GM12878 (cell line): ENCODE data around the gene GALNT17. TPM values are rescaled to one million over a fixed set of nuclear protein-coding genes. Genes with fewer than 3 reads are reported as not detected.

ENCODE experiments used
- CTCF ChIP-seq, 3 experiments: IDR thresholded peaks in 2 of 3; conservative IDR thresholded peaks in 1 of 3; 2 replicates each; pipeline ENCODE4 v1.5.1; 2011; ENCODE audit warnings: low read depth in 3 of 3, low read length in 3 of 3, mild to moderate bottlenecking in 3 of 3, control low read depth in 2 of 3, moderate library complexity in 2 of 3, inconsistent platforms in 1 of 3, mixed read lengths in 1 of 3; ENCODE audit not compliant: control insufficient read depth in 2 of 3, insufficient read depth in 1 of 3; ENCODE audit errors: extremely low read depth in 1 of 3
- ESRRA ChIP-seq: IDR thresholded peaks from 2 replicates; pipeline ENCODE4 v1.6.1; 2012; ENCODE audit warnings: mild to moderate bottlenecking, low read length, improper control_type of control experiment
- HDGF ChIP-seq: fragments of 450-650 bp; IDR thresholded peaks from 2 replicates; pipeline ENCODE4 v1.6.1; 2016; ENCODE audit warnings: antibody characterized with exemption
- NR2F1 ChIP-seq: fragments of 450-650 bp; conservative IDR thresholded peaks from 2 replicates; pipeline ENCODE4 v1.6.1; 2017; ENCODE audit warnings: mild to moderate bottlenecking
- RAD51 ChIP-seq: fragments of 450-650 bp; IDR thresholded peaks from 2 replicates; pipeline ENCODE4 v1.6.1; 2016; ENCODE audit warnings: moderate library complexity, mild to moderate bottlenecking, inconsistent platforms
- RB1 ChIP-seq: fragments of 450-650 bp; formaldehyde crosslinking; IDR thresholded peaks from 2 replicates; pipeline ENCODE4 v1.6.1; 2017; ENCODE audit warnings: mild to moderate bottlenecking, borderline replicate concordance
- SKIL ChIP-seq: fragments of 450-650 bp; IDR thresholded peaks from 2 replicates; pipeline ENCODE4 v1.6.1; 2017; ENCODE audit warnings: mild to moderate bottlenecking, low read depth, inconsistent platforms; ENCODE audit not compliant: poor library complexity, severe bottlenecking
- ZNF274 ChIP-seq: IDR thresholded peaks from one replicate; pipeline ENCODE4 v1.8.0; 2011; ENCODE audit not compliant: insufficient read length, insufficient read depth
- polyA plus RNA-seq, 11 experiments: library from polyadenylated mRNA; depleted of rRNA in 4 of 11; unstranded in 6 of 11; stranded (reverse) in 5 of 11; fragments of >200 nt; fragmentation: Nextera tagmentation in 4 of 11; fragmentation: Illumina TruSeq in 1 of 11; extraction: Ambion mirVana in 4 of 11; extraction: Trizol in 1 of 11; gene quantifications; 1 replicate in 1 of 11; 2 replicates in 10 of 11; pipeline versions ENCODE4 v1.2.1 to v1.2.3, GENCODE V29; 2011 to 2016; ENCODE audit warnings: inconsistent platforms in 2 of 11, missing spikeins in 2 of 11, low read depth in 1 of 11
- total RNA-seq, 4 experiments: library from RNA; depleted of rRNA in 3 of 4; stranded (reverse); fragments of >200 nt in 3 of 4; fragmentation: Illumina TruSeq in 1 of 4; extraction: Trizol in 1 of 4; gene quantifications; 2 replicates each; pipeline versions ENCODE4 v1.2.1 to v1.2.3, GENCODE V29; 2013 to 2021
- TF ChIP-seq, protein P1 (sequence below): fragments of 450-650 bp; formaldehyde crosslinking; IDR thresholded peaks from 2 replicates; pipeline ENCODE4 v1.5.0; 2022; ENCODE audit warnings: mild to moderate bottlenecking, missing genetic modification characterization

The GALNT17 gene
- total and polyA plus RNA-seq, 10 of the 15 experiments (the other 5 are each of a cell fraction or from before 2014, with no cell fraction given) = 0.12 to 0.15 TPM; not detected in 8

- no peak for TF ChIP-seq CTCF (IDR thresholded peaks at IDR 0.05 in 2 of 3, conservative IDR thresholded peaks at IDR 0.05 in 1 of 3; ENCODE audit: control insufficient read depth in 2 of 3, extremely low read depth in 1 of 3, insufficient read depth in 1 of 3, low read depth in 3 of 3, low read length in 3 of 3)
- TF ChIP-seq, protein P1, sequence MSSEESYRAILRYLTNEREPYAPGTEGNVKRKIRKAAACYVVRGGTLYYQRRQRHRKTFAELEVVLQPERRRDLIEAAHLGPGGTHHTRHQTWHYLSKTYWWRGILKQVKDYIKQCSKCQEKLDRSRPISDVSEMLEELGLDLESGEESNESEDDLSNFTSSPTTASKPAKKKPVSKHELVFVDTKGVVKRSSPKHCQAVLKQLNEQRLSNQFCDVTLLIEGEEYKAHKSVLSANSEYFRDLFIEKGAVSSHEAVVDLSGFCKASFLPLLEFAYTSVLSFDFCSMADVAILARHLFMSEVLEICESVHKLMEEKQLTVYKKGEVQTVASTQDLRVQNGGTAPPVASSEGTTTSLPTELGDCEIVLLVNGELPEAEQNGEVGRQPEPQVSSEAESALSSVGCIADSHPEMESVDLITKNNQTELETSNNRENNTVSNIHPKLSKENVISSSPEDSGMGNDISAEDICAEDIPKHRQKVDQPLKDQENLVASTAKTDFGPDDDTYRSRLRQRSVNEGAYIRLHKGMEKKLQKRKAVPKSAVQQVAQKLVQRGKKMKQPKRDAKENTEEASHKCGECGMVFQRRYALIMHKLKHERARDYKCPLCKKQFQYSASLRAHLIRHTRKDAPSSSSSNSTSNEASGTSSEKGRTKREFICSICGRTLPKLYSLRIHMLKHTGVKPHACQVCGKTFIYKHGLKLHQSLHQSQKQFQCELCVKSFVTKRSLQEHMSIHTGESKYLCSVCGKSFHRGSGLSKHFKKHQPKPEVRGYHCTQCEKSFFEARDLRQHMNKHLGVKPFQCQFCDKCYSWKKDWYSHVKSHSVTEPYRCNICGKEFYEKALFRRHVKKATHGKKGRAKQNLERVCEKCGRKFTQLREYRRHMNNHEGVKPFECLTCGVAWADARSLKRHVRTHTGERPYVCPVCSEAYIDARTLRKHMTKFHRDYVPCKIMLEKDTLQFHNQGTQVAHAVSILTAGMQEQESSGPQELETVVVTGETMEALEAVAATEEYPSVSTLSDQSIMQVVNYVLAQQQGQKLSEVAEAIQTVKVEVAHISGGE (CRISPR knock-in tag) = no peak
- TF ChIP-seq NR2F1 = no peak
- no peak for TF ChIP-seq SKIL
- no peak for TF ChIP-seq RB1
- no peak for TF ChIP-seq ESRRA
- no peak for TF ChIP-seq RAD51
- TF ChIP-seq HDGF = no peak
- no peak for TF ChIP-seq ZNF274
Measured at GRCh38 chr7:71679480-71679879, 547.5 kb downstream of the GALNT17 start (continued).
